Left ventricle myocardium superior (tissue), 1 donor: ENCODE results near the gene TPRN. TPM values are rescaled to one million over a fixed set of nuclear protein-coding genes. Genes with fewer than 3 reads are reported as not detected.

Source experiments
- ATAC-seq: fragments of 200-7000 bp; cut with Tn5 transposase; one replicate; pipeline ENCODE4 v1.9.1; 2020; ENCODE audit warnings: mild to moderate bottlenecking, moderate library complexity
- DNase-seq: peaks from one replicate; pipeline ENCODE4 v3.0.0-alpha.2; 2020
- intact Hi-C: fragments of 100-400 bp; cut with micrococcal nuclease; formaldehyde crosslinking; loops from one replicate; pipeline ENCODE4 v1.11.0; 2022
- total RNA-seq: library from RNA; stranded (reverse); fragmentation: NEBNext Ultra II Directional; extraction: Animal tissue kit (Norgen Biotek cat#: 25700); gene quantifications from one replicate; pipeline ENCODE4 v1.2.1, GENCODE V29; 2021
- donor health status: DM: no; HTN: yes; CAD: no; lungs with severe emphysema.

TPRN gene
- total RNA-seq, 1 donor from 2014 or later, result 21.7 TPM

- DNase-seq, result no peak
- intact Hi-C loops, result no loop called here
- ATAC-seq, result peak; percentile 5
Measured at GRCh38 chr9:137195525-137196220, 4.9 kb downstream of the TPRN start.

- intact Hi-C loops, result no loop called here
- ATAC-seq, result no peak
Measured at GRCh38 chr9:137194909-137195308, 5.6 kb downstream of the TPRN start.

DNA sequence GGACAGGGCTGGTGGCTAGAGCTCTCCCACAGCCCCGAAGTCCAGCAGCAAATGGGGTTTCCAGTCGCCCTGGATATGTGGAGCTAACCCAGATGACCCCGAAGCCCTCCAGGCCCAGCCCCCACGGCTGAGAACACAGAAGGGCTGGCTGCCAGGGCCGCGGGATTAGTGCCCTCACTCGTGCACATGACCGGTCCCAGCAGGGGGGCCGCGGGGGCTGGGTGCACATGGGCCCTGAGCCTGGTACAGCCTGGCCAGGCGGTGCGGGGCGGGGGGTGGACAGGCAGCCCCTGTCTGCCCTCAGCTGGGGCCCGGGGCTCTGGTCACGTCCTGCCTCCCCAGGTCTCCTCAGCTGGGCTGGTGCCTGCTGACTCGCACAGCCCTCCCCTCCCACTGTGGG is 6.2 kb downstream of the TPRN start:
- ATAC-seq (peak; percentile 83), DNase-seq (peak; percentile 93)

More at GRCh38 chr9:137194909-137195308, 5.6 kb downstream of the TPRN start:
- no peak for DNase-seq

GRCh38 chr9:137193771-137194170 is 6.8 kb downstream of the TPRN start:
- intact Hi-C loops, result no loop called here
- ATAC-seq, result no peak

More for the DNA sequence above, 6.2 kb downstream of the TPRN start:
- intact Hi-C loops, result no loop called here

DNA sequence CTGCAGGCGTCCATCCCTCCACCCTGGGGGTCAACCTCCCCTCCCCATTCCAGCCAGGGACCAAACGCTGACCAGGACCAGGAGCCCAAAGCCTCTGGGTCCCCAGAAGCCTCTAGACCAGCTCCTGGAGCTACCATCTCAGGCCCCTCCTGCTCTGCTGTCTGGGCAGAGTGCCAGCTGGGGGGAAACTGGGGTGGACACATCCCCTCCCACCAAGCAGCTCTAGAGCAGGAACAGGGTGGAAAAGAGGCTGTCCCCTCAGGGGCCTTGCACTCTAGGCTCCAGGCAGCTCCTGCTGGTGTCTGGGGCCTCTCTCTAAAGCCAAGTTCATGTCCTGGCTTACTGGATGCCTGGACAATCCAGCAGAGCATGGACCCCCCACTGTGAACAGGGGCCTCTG is 7.7 kb downstream of the TPRN start:
- no peak for DNase-seq
- intact Hi-C loops, result no loop called here
- ATAC-seq, result no peak

More at GRCh38 chr9:137193771-137194170, 6.8 kb downstream of the TPRN start:
- DNase-seq, result no peak

DNA sequence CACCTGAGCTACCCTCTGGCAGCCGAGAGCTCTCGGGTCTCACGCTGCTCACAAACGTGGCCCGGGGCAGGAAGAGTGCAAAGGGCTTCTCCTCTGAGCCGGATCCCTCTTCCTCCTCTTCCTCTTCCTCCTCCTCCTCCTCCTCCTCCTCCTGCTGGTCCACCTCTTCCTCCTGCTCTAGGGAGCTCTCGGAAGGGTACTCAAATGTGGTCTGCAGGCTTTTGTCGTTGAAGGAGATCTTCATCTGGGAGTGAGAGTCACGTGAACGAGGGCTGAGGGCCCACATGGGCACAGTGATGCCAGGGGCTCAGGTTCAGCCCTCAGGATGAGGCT is 8.1 kb downstream of the TPRN start:
- intact Hi-C loops, result no loop called here

DNA sequence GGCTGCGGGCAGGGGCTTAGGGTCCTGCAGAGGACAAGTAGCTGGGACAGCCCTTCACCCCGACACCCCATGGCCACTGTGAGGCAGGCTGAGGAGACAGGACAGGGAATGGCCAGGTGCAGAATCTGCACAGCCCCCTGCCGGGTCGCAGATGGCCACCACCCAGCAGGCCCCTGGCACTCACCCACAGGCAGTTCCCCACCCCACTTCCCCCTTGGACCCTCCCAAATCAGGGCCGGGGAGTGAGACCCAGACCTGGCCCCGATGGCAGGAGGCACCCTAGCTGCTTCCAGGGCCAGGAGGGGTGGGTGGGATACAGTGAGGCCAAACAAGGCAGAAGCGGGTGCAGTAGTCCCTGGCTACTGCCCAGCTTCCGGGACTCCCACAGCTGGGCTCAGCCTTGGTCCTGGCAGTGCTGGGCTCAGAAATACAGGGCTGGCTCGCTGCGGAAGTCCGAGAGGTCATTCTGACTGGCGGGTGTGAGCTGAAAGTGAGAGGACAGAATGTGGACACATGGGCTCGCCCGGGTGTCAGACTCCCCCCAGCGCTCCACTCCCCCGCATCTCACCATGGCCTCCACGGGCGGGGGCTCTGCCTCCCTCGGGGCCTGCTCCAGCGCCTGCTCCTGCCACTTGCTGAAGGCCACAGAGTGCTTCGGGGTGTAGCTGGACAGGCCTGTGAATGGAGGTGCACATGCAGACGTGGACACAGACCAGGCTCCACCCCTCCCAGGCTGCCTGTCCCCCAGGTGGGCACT is 8.7 kb downstream of the TPRN start:
- DNase-seq (no peak), ATAC-seq (no peak)
- intact Hi-C loops, result no loop called here

More for the DNA sequence above, 8.1 kb downstream of the TPRN start:
- DNase-seq (no peak), ATAC-seq (no peak)

- ATAC-seq, result no peak
- intact Hi-C loops, result no loop called here
- DNase-seq, result no peak
Measured at GRCh38 chr9:137191245-137191644, 9.3 kb downstream of the TPRN start.

- DNase-seq, result no peak
- no peak for ATAC-seq
- intact Hi-C loops, result no loop called here
Measured at GRCh38 chr9:137190315-137190856, 10.2 kb downstream of the TPRN start.

GRCh38 chr9:137189297-137190295 is 10.9 kb downstream of the TPRN start:
- intact Hi-C loops, result no loop called here
- ATAC-seq, result no peak
- no peak for DNase-seq

DNA sequence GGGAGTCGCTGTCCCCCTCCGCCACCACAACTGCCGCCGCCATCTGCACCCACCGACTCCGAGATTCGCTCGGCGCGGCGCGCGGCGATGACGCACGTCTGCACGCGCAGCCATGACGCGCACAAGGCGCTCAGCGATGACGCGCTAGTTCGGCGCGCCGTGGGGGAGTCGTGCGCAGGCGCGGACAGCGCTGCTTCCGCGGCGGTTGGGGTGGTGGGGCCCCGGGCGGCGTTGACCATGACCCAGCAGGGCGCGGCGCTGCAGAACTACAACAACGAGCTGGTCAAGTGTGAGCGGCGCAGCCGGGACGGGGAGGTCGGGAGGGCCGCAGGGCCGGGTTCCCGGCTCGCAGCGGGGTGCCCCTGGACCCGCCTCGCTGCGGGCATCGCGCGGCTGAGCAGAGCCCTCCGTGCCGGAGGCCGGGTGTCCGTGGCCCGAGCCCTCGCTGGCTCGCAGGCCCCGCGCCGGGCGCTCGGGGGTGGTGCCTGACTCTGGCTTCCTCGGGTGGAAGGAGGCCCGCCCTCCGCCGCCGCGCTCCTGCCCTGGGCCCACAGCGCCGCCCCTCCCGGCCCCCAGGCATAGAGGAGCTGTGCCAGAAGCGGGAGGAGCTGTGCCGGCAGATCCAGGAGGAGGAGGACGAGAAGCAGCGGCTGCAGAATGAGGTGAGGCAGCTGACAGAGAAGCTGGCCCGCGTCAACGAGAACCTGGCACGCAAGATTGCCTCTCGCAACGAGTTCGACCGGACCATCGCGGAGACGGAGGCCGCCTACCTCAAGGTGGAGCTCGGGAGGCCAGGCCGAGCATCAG is 11.8 kb downstream of the TPRN start, which contains the start of the genes ANAPC2 and SSNA1:
Gene ANAPC2, minus strand, starts transcription at position 71 of the 807 bp plus-strand sequence. Its CDS starts 28 bp downstream, at position 43.
Gene SSNA1, plus strand, starts transcription at position 187 of the 807 bp plus-strand sequence. Its CDS starts 51 bp downstream, at position 238.
- DNase-seq (peak; percentile 98), ATAC-seq (peak; percentile 90)
- intact Hi-C loops, result no loop called here

GRCh38 chr9:137188086-137188489 is 12.5 kb downstream of the TPRN start:
- DNase-seq, result no peak
- intact Hi-C loops, result no loop called here
- no peak for ATAC-seq

- no peak for ATAC-seq
- no peak for DNase-seq
- intact Hi-C loops, result no loop called here
Measured at GRCh38 chr9:137187386-137187785, 13.2 kb downstream of the TPRN start.

- ATAC-seq (no peak), DNase-seq (no peak)
- intact Hi-C loops, result no loop called here
Measured at GRCh38 chr9:137186385-137186784, 14.2 kb downstream of the TPRN start.

DNA sequence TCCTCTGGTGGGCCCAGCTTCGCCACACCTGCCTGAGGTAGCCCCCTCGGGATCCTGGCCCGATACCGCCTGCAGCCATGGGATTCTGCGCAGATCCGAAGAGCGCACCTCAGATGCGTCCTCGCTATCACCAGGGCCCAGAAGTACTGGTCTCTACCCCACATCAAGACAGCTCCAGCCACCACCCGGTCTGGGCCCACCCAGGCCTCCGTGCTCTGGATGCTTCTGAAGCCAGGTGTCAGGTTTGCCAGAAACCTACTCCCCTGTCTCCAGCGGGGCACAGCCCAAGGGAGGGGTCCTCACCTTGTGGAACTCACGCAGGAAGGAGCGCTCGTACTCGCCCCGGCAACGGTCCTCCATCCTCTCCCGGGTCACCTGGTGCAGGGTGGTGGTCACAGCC is 14.6 kb downstream of the TPRN start:
- DNase-seq (no peak), ATAC-seq (no peak)
- intact Hi-C loops, result no loop called here

DNA sequence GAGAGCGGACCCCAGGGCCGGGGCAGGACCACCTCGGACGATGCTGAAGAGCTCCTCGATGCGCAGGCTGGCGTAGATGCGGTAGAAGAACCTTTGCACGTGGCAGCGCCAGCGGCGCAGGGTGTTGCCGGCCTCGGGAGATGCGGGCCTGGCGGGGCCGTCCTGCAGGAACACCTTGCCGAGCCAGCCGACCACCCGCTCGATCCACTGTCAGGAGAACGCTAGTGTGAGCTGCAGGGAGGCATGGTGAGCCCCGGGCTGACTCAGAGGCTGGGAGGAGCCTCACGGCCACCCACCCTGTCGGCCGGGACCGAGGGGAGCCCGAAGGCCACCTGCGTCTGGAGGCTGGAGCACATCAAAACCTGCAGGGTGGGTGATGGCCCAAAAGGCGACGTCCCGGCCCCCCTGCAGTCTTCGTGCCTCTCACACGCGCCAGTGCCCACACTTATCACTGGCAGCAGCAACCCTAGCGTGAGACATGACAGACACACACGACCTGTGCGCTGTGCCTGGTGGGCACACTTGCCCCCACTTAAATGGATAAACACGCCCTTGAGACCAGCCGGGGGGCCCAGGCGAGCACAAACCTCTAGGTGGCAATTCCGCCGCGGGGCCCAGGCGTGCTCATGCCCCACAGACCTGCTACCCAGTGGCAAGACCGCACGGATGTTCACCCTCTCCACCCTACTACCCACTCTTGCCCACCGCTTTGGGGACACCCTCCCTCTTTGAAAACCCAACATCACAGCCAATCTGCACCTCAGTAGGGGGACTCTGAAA is 15.5 kb downstream of the TPRN start:
- DNase-seq (no peak), ATAC-seq (no peak)
- intact Hi-C loops, result no loop called here

DNA sequence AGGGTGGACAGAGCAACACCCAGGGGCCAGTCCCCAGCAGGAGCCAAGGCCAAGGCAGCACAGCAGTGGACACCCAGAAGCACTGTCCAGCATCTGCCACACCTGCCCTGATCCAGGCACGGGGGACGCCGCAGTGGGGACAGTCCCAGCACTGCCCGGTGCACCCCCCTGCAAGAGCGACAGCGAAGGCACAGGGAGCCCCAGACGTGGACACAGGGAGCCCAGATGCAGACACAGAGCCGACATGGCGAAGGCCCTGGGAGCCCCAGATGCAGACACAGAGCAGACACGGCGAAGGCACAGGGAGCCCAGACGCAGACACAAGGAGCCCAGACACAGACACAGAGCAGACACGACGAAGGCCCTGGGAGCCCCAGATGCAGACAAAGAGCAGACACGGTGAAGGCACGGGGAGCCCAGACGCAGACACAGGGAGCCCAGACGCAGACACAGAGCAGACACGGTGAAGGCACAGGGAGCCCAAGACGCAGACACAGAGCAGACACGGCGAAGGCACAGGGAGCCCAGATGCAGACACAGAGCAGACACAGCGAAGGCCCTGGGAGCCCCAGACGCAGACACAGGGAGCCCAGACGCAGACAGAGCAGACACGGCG is 16.5 kb downstream of the TPRN start:
- DNase-seq, result no peak
- ATAC-seq, result no peak
- intact Hi-C loops, result no loop called here
